Measurements from ENCODE around the gene CLEC16A. TPM values are rescaled to one million over a fixed set of nuclear protein-coding genes. Genes with fewer than 3 reads are reported as not detected.

The CLEC16A gene
- total RNA-seq, 2 experiments from 2014 or later: 30.9 to 35.1 TPM

- peak overlapping the region; percentile 100 for H3K27ac Mint-ChIP-seq
- peaks cover 82% of the 10 kb centered on the region for H3K4me1 Mint-ChIP-seq
- POLR2A ChIA-PET: interaction anchor here (0.6 to 2.2 kb wide), 7 partner anchors 18 to 43 kb away, joined by 4 to 13 read pairs (median 6); partner anchors contain the start of gene SOCS1
- DNase-seq: peak; percentile 81
- H3K36me3 Mint-ChIP-seq (ENCODE audit: low read depth): peaks cover 5% of the 10 kb centered on the region
- H3K4me3 Mint-ChIP-seq: peak overlapping the region; percentile 68
- H3K27me3 Mint-ChIP-seq: no peaks in the 10 kb centered on the region
- CTCF ChIA-PET: interaction anchor here (0.9 to 3.1 kb wide), 13 partner anchors 8 to 261 kb away, joined by 3 to 16 read pairs (median 4); partner anchors contain the start of genes SOCS1 and TNP2
- H3K9me3 Mint-ChIP-seq: peaks cover under 1% of the 10 kb centered on the region
These were observed 279.9 kb downstream of the CLEC16A start for GRCh38 chr16:11224096-11224893.

GRCh38 chr16:11224894-11225676 is 280.7 kb downstream of the CLEC16A start:
- peak; percentile 94 for DNase-seq
- Mint-ChIP-seq H3K9me3 (no peaks in the 10 kb centered on the region), H3K27me3 (no peaks in the 10 kb centered on the region), H3K4me3 (peak overlapping the region; percentile 68), H3K4me1 (peaks cover 84% of the 10 kb centered on the region), H3K27ac (peak overlapping the region; percentile 100), H3K36me3 (ENCODE audit: low read depth) (peaks cover 3% of the 10 kb centered on the region)
- POLR2A ChIA-PET: interaction anchor here (0.6 to 2.2 kb wide), 8 partner anchors 8 to 257 kb away, joined by 3 to 13 read pairs (median 5); partner anchors contain the start of gene SOCS1
- CTCF ChIA-PET: interaction anchor here (0.6 to 3.1 kb wide), 17 partner anchors 8 to 262 kb away, joined by 3 to 16 read pairs (median 4); partner anchors contain the start of genes SOCS1 and TNP2

GRCh38 chr16:11225677-11226549 is 281.5 kb downstream of the CLEC16A start:
- Mint-ChIP-seq H3K36me3 (ENCODE audit: low read depth) (peaks cover 2% of the 10 kb centered on the region), H3K27ac (peak overlapping the region; percentile 100), H3K9me3 (no peaks in the 10 kb centered on the region), H3K4me3 (peak overlapping the region; percentile 68), H3K4me1 (peaks cover 84% of the 10 kb centered on the region), H3K27me3 (no peaks in the 10 kb centered on the region)
- ChIA-PET CTCF (interaction anchor here (0.6 to 3.1 kb wide), 11 partner anchors 7 to 263 kb away, joined by 3 to 16 read pairs (median 4); partner anchors contain the start of gene SOCS1), POLR2A (interaction anchor here (0.6 to 2.2 kb wide), 5 partner anchors 7 to 258 kb away, joined by 3 to 13 read pairs (median 3); partner anchors contain the start of gene SOCS1)
- no peak for DNase-seq

- DNase-seq: no peak
- Mint-ChIP-seq H3K27me3 (no peaks in the 10 kb centered on the region), H3K4me3 (no peak overlapping the region), H3K9me3 (no peaks in the 10 kb centered on the region), H3K4me1 (peaks cover 94% of the 10 kb centered on the region), H3K36me3 (ENCODE audit: low read depth) (peaks cover 1% of the 10 kb centered on the region), H3K27ac (peak overlapping the region; percentile 59)
- ChIA-PET POLR2A (no interaction called here), CTCF (interaction anchor here (1.8 to 1.9 kb wide), 2 partner anchors 15 to 26 kb away, joined by 6 to 8 read pairs; partner anchors contain the start of gene SOCS1)
These were observed 285.1 kb downstream of the CLEC16A start for GRCh38 chr16:11229432-11229831.

- H3K9me3 Mint-ChIP-seq: no peaks in the 10 kb centered on the region
- POLR2A ChIA-PET: interaction anchor here (1.2 kb wide), 1 partner anchor 22 kb away, joined by 4 read pairs; no protein-coding TSS in a partner anchor
- H3K27me3 Mint-ChIP-seq: no peaks in the 10 kb centered on the region
- no peak overlapping the region for H3K4me3 Mint-ChIP-seq
- DNase-seq: no peak
- CTCF ChIA-PET: interaction anchor here (1.2 to 1.9 kb wide), 3 partner anchors 11 to 26 kb away, joined by 5 to 8 read pairs (median 6); partner anchors contain the start of gene SOCS1
- H3K27ac Mint-ChIP-seq: peak overlapping the region; percentile 59
- peaks cover 1% of the 10 kb centered on the region for H3K36me3 Mint-ChIP-seq (ENCODE audit: low read depth)
- peaks cover 92% of the 10 kb centered on the region for H3K4me1 Mint-ChIP-seq
These were observed 285.5 kb downstream of the CLEC16A start for GRCh38 chr16:11229906-11230305.

GRCh38 chr16:11231367-11231970 is 287.1 kb downstream of the CLEC16A start:
- ChIA-PET POLR2A (no interaction called here), CTCF (interaction anchor here (0.9 to 1.0 kb wide), 3 partner anchors 10 to 260 kb away, joined by 3 to 4 read pairs (median 4); partner anchors contain the start of gene SOCS1)
- Mint-ChIP-seq H3K27me3 (no peaks in the 10 kb centered on the region), H3K27ac (peak overlapping the region; percentile 98), H3K36me3 (ENCODE audit: low read depth) (peaks cover 1% of the 10 kb centered on the region), H3K4me1 (peaks cover 88% of the 10 kb centered on the region), H3K9me3 (no peaks in the 10 kb centered on the region), H3K4me3 (peak overlapping the region; percentile 19)
- DNase-seq: no peak

Other genes starting within 250 kb of the CLEC16A start
- not detected for gene TEKT5, start 249.6 kb upstream of the CLEC16A start, total RNA-seq
- gene NUBP1, start 200.7 kb upstream of the CLEC16A start, total RNA-seq: 10 to 100 TPM; 26.3 to 28.7 TPM
- gene TVP23A, start 125.8 kb upstream of the CLEC16A start, total RNA-seq: not detected
- gene CIITA, start 67.4 kb upstream of the CLEC16A start, total RNA-seq: 10 to 100 TPM; 21.5 to 24.6 TPM
- 10 to 100 TPM; 29.2 to 36.9 TPM for gene DEXI, start 2.1 kb upstream of the CLEC16A start, total RNA-seq

All from activated CD4-positive, alpha-beta T cell treated with anti-CD3 and anti-CD28 coated beads, Interleukin-2, amount 10 ng/mL, durations not matched to agents 7 days and 5 days (primary cell).